ENCODE data around the gene TEX19. TPM values are rescaled to one million over a fixed set of nuclear protein-coding genes. Genes with fewer than 3 reads are reported as not detected.

The TEX19 gene
- total and polyA plus RNA-seq, 2 experiments from 2014 or later, result 0.10 to 0.66 TPM

GRCh38 chr17:82408288-82408937 lies 49.4 kb downstream of the TEX19 start:
- no peaks in the 10 kb centered on the region for H3F3A ChIP-seq (replicated peaks; ENCODE audit: low read depth)
- H4K20me1 ChIP-seq (replicated peaks; ENCODE audit: insufficient read depth), result no peaks in the 10 kb centered on the region; the same call in none of the 2 replicates
- Mint-ChIP-seq H3K27me3 (ENCODE audit: insufficient read depth, low read depth, poor library complexity) (peaks cover 6% of the 10 kb centered on the region), H3K36me3 (ENCODE audit: low read depth) (no peaks in the 10 kb centered on the region), H3K27ac (no peak overlapping the region), H3K9me3 (no peaks in the 10 kb centered on the region; the same call in 2 of the 3 replicates), H3K4me3 (no peak overlapping the region), H3K4me1 (no peaks in the 10 kb centered on the region; the same call in 2 of the 3 replicates)
- TF ChIP-seq JUNB (IDR thresholded peaks at IDR 0.05; ENCODE audit: unreplicated experiment) (no peak), ZNF114 (CRISPR knock-in tag; IDR thresholded peaks at IDR 0.05) (no peak), EZH2 (IDR thresholded peaks at IDR 0.05; ENCODE audit: low read depth, unreplicated experiment) (no peak), CREB1 (CRISPR knock-in tag; IDR thresholded peaks at IDR 0.05; ENCODE audit: low read depth) (no peak), POLR2AphosphoS5 (IDR thresholded peaks at IDR 0.05; ENCODE audit: low read depth) (no peak), STAT1 (IDR thresholded peaks at IDR 0.05; ENCODE audit: unreplicated experiment) (no peak)
- TF ChIP-seq, protein P1, sequence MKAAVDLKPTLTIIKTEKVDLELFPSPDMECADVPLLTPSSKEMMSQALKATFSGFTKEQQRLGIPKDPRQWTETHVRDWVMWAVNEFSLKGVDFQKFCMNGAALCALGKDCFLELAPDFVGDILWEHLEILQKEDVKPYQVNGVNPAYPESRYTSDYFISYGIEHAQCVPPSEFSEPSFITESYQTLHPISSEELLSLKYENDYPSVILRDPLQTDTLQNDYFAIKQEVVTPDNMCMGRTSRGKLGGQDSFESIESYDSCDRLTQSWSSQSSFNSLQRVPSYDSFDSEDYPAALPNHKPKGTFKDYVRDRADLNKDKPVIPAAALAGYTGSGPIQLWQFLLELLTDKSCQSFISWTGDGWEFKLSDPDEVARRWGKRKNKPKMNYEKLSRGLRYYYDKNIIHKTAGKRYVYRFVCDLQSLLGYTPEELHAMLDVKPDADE (IDR thresholded peaks at IDR 0.05), result no peak
- TF ChIP-seq, protein P2, sequence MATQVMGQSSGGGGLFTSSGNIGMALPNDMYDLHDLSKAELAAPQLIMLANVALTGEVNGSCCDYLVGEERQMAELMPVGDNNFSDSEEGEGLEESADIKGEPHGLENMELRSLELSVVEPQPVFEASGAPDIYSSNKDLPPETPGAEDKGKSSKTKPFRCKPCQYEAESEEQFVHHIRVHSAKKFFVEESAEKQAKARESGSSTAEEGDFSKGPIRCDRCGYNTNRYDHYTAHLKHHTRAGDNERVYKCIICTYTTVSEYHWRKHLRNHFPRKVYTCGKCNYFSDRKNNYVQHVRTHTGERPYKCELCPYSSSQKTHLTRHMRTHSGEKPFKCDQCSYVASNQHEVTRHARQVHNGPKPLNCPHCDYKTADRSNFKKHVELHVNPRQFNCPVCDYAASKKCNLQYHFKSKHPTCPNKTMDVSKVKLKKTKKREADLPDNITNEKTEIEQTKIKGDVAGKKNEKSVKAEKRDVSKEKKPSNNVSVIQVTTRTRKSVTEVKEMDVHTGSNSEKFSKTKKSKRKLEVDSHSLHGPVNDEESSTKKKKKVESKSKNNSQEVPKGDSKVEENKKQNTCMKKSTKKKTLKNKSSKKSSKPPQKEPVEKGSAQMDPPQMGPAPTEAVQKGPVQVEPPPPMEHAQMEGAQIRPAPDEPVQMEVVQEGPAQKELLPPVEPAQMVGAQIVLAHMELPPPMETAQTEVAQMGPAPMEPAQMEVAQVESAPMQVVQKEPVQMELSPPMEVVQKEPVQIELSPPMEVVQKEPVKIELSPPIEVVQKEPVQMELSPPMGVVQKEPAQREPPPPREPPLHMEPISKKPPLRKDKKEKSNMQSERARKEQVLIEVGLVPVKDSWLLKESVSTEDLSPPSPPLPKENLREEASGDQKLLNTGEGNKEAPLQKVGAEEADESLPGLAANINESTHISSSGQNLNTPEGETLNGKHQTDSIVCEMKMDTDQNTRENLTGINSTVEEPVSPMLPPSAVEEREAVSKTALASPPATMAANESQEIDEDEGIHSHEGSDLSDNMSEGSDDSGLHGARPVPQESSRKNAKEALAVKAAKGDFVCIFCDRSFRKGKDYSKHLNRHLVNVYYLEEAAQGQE (IDR thresholded peaks at IDR 0.05; ENCODE audit: unreplicated experiment), result no peak
- TF ChIP-seq, protein P3, sequence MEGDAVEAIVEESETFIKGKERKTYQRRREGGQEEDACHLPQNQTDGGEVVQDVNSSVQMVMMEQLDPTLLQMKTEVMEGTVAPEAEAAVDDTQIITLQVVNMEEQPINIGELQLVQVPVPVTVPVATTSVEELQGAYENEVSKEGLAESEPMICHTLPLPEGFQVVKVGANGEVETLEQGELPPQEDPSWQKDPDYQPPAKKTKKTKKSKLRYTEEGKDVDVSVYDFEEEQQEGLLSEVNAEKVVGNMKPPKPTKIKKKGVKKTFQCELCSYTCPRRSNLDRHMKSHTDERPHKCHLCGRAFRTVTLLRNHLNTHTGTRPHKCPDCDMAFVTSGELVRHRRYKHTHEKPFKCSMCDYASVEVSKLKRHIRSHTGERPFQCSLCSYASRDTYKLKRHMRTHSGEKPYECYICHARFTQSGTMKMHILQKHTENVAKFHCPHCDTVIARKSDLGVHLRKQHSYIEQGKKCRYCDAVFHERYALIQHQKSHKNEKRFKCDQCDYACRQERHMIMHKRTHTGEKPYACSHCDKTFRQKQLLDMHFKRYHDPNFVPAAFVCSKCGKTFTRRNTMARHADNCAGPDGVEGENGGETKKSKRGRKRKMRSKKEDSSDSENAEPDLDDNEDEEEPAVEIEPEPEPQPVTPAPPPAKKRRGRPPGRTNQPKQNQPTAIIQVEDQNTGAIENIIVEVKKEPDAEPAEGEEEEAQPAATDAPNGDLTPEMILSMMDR (conservative IDR thresholded peaks at IDR 0.05; ENCODE audit: low read depth in 2 of 2), result no peak
- no peaks in the 10 kb centered on the region for H3K9me2 ChIP-seq (ENCODE audit: insufficient read depth)
- H3K79me2 ChIP-seq (replicated peaks; ENCODE audit: insufficient read depth), result no peaks in the 10 kb centered on the region
- H3K4me1 ChIP-seq (ENCODE audit: insufficient read depth), result no peaks in the 10 kb centered on the region
- H3K27ac ChIP-seq (ENCODE audit: low read depth), result no peak overlapping the region
- H2AFZ ChIP-seq, result no peak overlapping the region
- DNase-seq (ENCODE audit: low spot score) (no peak), ATAC-seq (no peak)
- no peak overlapping the region for H3K4me3 ChIP-seq
- H3K36me3 ChIP-seq (ENCODE audit: insufficient read depth), result no peaks in the 10 kb centered on the region
- no peak overlapping the region for H3K4me2 ChIP-seq
- no peaks in the 10 kb centered on the region for H3K27me3 ChIP-seq (ENCODE audit: insufficient read depth)

All from GM23338 (cell line).